Fibroblast of lung (primary cell): ENCODE results near the gene USP17L12.
"Not testable (repeated sequence)": the region's sequence is repeated elsewhere in the genome, so short reads cannot be mapped to it uniquely, and the experiment has no call there.

Experiments
- CTCF ChIP-seq, 2 donors: IDR thresholded peaks in 1 of 2; conservative IDR thresholded peaks in 1 of 2; 1 replicate in 1 of 2; 2 replicates in 1 of 2; pipeline ENCODE4 v1.5.1; 2011 to 2012; ENCODE audit warnings: low read length in 2 of 2, control low read depth in 1 of 2, inconsistent platforms in 1 of 2, low read depth in 1 of 2, mild to moderate bottlenecking in 1 of 2
- EZH2 ChIP-seq: IDR thresholded peaks from 2 replicates; pipeline ENCODE4 v1.5.1; 2012; ENCODE audit warnings: low read length, control low read depth, mild to moderate bottlenecking; ENCODE audit errors: missing control alignments

- not testable (repeated sequence) for TF ChIP-seq EZH2; CTCF (conservative IDR thresholded peaks at IDR 0.05 in 1 of 2, IDR thresholded peaks at IDR 0.05 in 1 of 2; ENCODE audit: low read depth in 1 of 2, low read length in 2 of 2)
Observed at GRCh38 chr4:9234085-9234484, 14.1 kb downstream of the USP17L12 start, which contains the start of gene USP17L15.
